ENCODE measurements around the gene PRDM5. TPM values are rescaled to one million over a fixed set of nuclear protein-coding genes. Genes with fewer than 3 reads are reported as not detected.

Gene PRDM5
- total and polyA plus RNA-seq, 10 of the 15 experiments (the other 5 are each of a cell fraction or from before 2014, with no cell fraction given): 0.07 TPM; not detected in 9

GRCh38 chr4:120724656-120725055 is 197.9 kb downstream of the PRDM5 start:
- BruUV-seq (replicated peaks): no TSS peak
- Histone ChIP-seq H3K9me3 (replicated peaks; ENCODE audit: control insufficient read depth, insufficient read depth, low read length) (no peaks in the 10 kb centered on the region), H3K9ac (ENCODE audit: control insufficient read depth, insufficient read depth, low read length) (no peak overlapping the region), H3K4me1 (ENCODE audit: control insufficient read depth, insufficient read depth, low read length) (no peaks in the 10 kb centered on the region), H3K27ac (ENCODE audit: control insufficient read depth, insufficient read depth) (no peak overlapping the region), H2AFZ (ENCODE audit: control insufficient read depth, low read depth, low read length) (no peak overlapping the region), H3K4me2 (ENCODE audit: control insufficient read depth, insufficient read depth) (no peak overlapping the region), H3K27me3 (replicated peaks in 1 of 2; ENCODE audit: control insufficient read depth in 2 of 2, insufficient read depth in 2 of 2, low read length in 1 of 2) (peaks cover 0 to 5% of the 10 kb centered on the region in 2 experiments; a peak in 1 of 4 replicates), H3K36me3 (ENCODE audit: control insufficient read depth in 2 of 2, insufficient read depth in 2 of 2, low read length in 1 of 2) (no peaks in the 10 kb centered on the region), H4K20me1 (ENCODE audit: control insufficient read depth, insufficient read depth) (no peaks in the 10 kb centered on the region), H3K4me3 (no peak overlapping the region), H3K79me2 (ENCODE audit: control insufficient read depth, insufficient read depth, low read length) (no peaks in the 10 kb centered on the region)
- in situ Hi-C loops (cut with MboI) (no loop called here), intact Hi-C loops (cut with micrococcal nuclease; ENCODE audit: unreplicated experiment) (no loop called here)
- WGBS (ENCODE audit: insufficient coverage, insufficient replicate concordance, low lambda C conversion rate, missing lambda C conversion rate): 50% methylated on average over 2 of the region's 2 CpGs
- no peak for FAIRE-seq
- ChIA-PET CTCF (interaction anchor here (1.6 kb wide), 1 partner anchor 13 kb away, joined by 4 read pairs; no protein-coding TSS in a partner anchor), RAD21 (ENCODE audit: unreplicated experiment) (interaction anchor here (1.5 to 3.0 kb wide), 2 partner anchors 12 to 40 kb away, joined by 4 to 11 read pairs; no protein-coding TSS in a partner anchor), SMC1A (ENCODE audit: uncharacterized antibody, unreplicated experiment) (interaction anchor here (0.7 to 1.1 kb wide), 2 partner anchors 16 to 37 kb away, joined by 3 to 4 read pairs; no protein-coding TSS in a partner anchor), POLR2A (no interaction called here)
- DNase-seq (ENCODE audit: low read depth, low spot score): no peak
- TF ChIP-seq LARP7 (IDR thresholded peaks at IDR 0.05) (no peak), CBX3 (IDR thresholded peaks at IDR 0.05; ENCODE audit: borderline replicate concordance, low read depth) (no peak)
- no peak for ATAC-seq

- H3K4me2 ChIP-seq (ENCODE audit: control insufficient read depth, insufficient read depth): no peak overlapping the region
- ChIA-PET CTCF (interaction anchor here (1.2 to 1.6 kb wide), 2 partner anchors 14 to 87 kb away, joined by 4 read pairs; no protein-coding TSS in a partner anchor), SMC1A (ENCODE audit: uncharacterized antibody, unreplicated experiment) (interaction anchor here (1.1 kb wide), 1 partner anchor 16 kb away, joined by 3 read pairs; no protein-coding TSS in a partner anchor), RAD21 (ENCODE audit: unreplicated experiment) (interaction anchor here (0.6 to 3.0 kb wide), 2 partner anchors 17 to 41 kb away, joined by 4 to 11 read pairs; no protein-coding TSS in a partner anchor), POLR2A (no interaction called here)
- H3K4me3 ChIP-seq: no peak overlapping the region
- no peaks in the 10 kb centered on the region for H3K36me3 ChIP-seq (ENCODE audit: control insufficient read depth in 2 of 2, insufficient read depth in 2 of 2, low read length in 1 of 2)
- no peaks in the 10 kb centered on the region for H3K9me3 ChIP-seq (replicated peaks; ENCODE audit: control insufficient read depth, insufficient read depth, low read length)
- DNase-seq (ENCODE audit: low read depth, low spot score) (no peak), FAIRE-seq (no peak), ATAC-seq (no peak)
- no peak overlapping the region for H3K27ac ChIP-seq (ENCODE audit: control insufficient read depth, insufficient read depth)
- no peak overlapping the region for H3K9ac ChIP-seq (ENCODE audit: control insufficient read depth, insufficient read depth, low read length)
- WGBS (ENCODE audit: insufficient coverage, insufficient replicate concordance, low lambda C conversion rate, missing lambda C conversion rate): 28% methylated on average over 2 of the region's 2 CpGs
- intact Hi-C loops (cut with micrococcal nuclease; ENCODE audit: unreplicated experiment): no loop called here
- H2AFZ ChIP-seq (ENCODE audit: control insufficient read depth, low read depth, low read length): no peak overlapping the region
- H3K79me2 ChIP-seq (ENCODE audit: control insufficient read depth, insufficient read depth, low read length): no peaks in the 10 kb centered on the region
- no peaks in the 10 kb centered on the region for H3K4me1 ChIP-seq (ENCODE audit: control insufficient read depth, insufficient read depth, low read length)
- no peaks in the 10 kb centered on the region for H4K20me1 ChIP-seq (ENCODE audit: control insufficient read depth, insufficient read depth)
- in situ Hi-C loops (cut with MboI): no loop called here
- no TSS peak for BruUV-seq (replicated peaks)
- H3K27me3 ChIP-seq (replicated peaks in 1 of 2; ENCODE audit: control insufficient read depth in 2 of 2, insufficient read depth in 2 of 2, low read length in 1 of 2): peaks cover 0 to 5% of the 10 kb centered on the region in 2 experiments; a peak in 1 of 4 replicates
- TF ChIP-seq POLR2AphosphoS2 (IDR thresholded peaks at IDR 0.05; ENCODE audit: low read depth, low read length) (no peak), ZNF217 (IDR thresholded peaks at IDR 0.05) (no peak), PRDM15 (CRISPR knock-in tag; IDR thresholded peaks at IDR 0.05) (no peak), HDGF (IDR thresholded peaks at IDR 0.05) (no peak), SMAD1 (IDR thresholded peaks at IDR 0.05; ENCODE audit: low read depth, partially characterized antibody) (no peak), ZNF592 (IDR thresholded peaks at IDR 0.05) (no peak), ZNF207 (IDR thresholded peaks at IDR 0.05; ENCODE audit: borderline replicate concordance) (no peak), HCFC1 (IDR thresholded peaks at IDR 0.05; ENCODE audit: low read length) (no peak)
Measured at GRCh38 chr4:120723986-120724385, 198.5 kb downstream of the PRDM5 start.
